Frontal cortex (tissue), 4 donors: Measurements from ENCODE around the gene FCAMR. TPM values are rescaled to one million over a fixed set of nuclear protein-coding genes. Genes with fewer than 3 reads are reported as not detected.

Source experiments
- DNase-seq, 2 donors: peaks; one replicate each; pipeline ENCODE4 v3.0.0; 2012; ENCODE audit warnings: low spot score in 2 of 2
- FAIRE-seq: peaks from 2 replicates; lab custom pipeline; 2012; peaks lifted over from hg19 to GRCh38; lab: Jason Lieb, UNC
- total RNA-seq: library from RNA; depleted of rRNA; stranded (reverse); fragments of >200 nt; gene quantifications from one replicate; pipeline ENCODE4 v1.2.3, GENCODE V29; 2014
- donor health status: control.
- donor health status: control.
- donor health status: control.

The FCAMR gene
- total RNA-seq, 1 donor from 2014 or later = not detected

GRCh38 chr1:206961668-206962067, 8.6 kb downstream of the FCAMR start:
- FAIRE-seq (no peak), DNase-seq (no peak)

- FAIRE-seq (no peak), DNase-seq (no peak)
Observed at GRCh38 chr1:206960676-206961386, 9.4 kb downstream of the FCAMR start.

GRCh38 chr1:206958144-206958543, 12.1 kb downstream of the FCAMR start:
- FAIRE-seq (no peak), DNase-seq (no peak)

GRCh38 chr1:206957639-206958038, 12.6 kb downstream of the FCAMR start:
- no peak for DNase-seq
- FAIRE-seq = no peak

GRCh38 chr1:206955476-206956451, 14.5 kb downstream of the FCAMR start:
- DNase-seq = no peak

GRCh38 chr1:206954459-206955342, 15.6 kb downstream of the FCAMR start:
- no peak for FAIRE-seq
- DNase-seq = no peak

More at GRCh38 chr1:206955476-206956451, 14.5 kb downstream of the FCAMR start:
- FAIRE-seq = no peak

- FAIRE-seq (no peak), DNase-seq (no peak)
Observed at GRCh38 chr1:206953626-206954025, 16.6 kb downstream of the FCAMR start.

GRCh38 chr1:206953126-206953525, 17.1 kb downstream of the FCAMR start:
- no peak for FAIRE-seq
- DNase-seq = no peak

GRCh38 chr1:206952171-206952570, 18.1 kb downstream of the FCAMR start:
- DNase-seq (no peak), FAIRE-seq (no peak)

GRCh38 chr1:206951318-206952100, 18.8 kb downstream of the FCAMR start:
- FAIRE-seq (no peak), DNase-seq (no peak)

- FAIRE-seq (no peak), DNase-seq (no peak)
Observed at GRCh38 chr1:206949641-206950040, 20.6 kb downstream of the FCAMR start.

- FAIRE-seq (no peak), DNase-seq (no peak)
Observed at GRCh38 chr1:206949208-206949607, 21.1 kb downstream of the FCAMR start.

GRCh38 chr1:206947255-206947654, 23.0 kb downstream of the FCAMR start:
- FAIRE-seq = no peak
- no peak for DNase-seq

GRCh38 chr1:206946261-206946660, 24.0 kb downstream of the FCAMR start, which contains the start of gene PIGR:
TSS of gene PIGR (minus strand) at chr1:206946466. CDS start at chr1:206940531, 5,935 bp downstream.
- no peak for FAIRE-seq

GRCh38 chr1:206945779-206946178, 24.5 kb downstream of the FCAMR start:
- FAIRE-seq (no peak), DNase-seq (no peak)

More at GRCh38 chr1:206946261-206946660, 24.0 kb downstream of the FCAMR start, which contains the start of gene PIGR:
- DNase-seq = no peak

- no peak for FAIRE-seq
- DNase-seq = no peak
Observed at GRCh38 chr1:206944703-206945102, 25.6 kb downstream of the FCAMR start.

GRCh38 chr1:206941766-206942418, 28.4 kb downstream of the FCAMR start:
- FAIRE-seq (no peak), DNase-seq (no peak)

- DNase-seq = no peak
- FAIRE-seq = no peak
Observed at GRCh38 chr1:206940588-206940936, 29.7 kb downstream of the FCAMR start.
